IMR-90 (cell line): Measurements from ENCODE around the gene LTBP2. TPM values are rescaled to one million over a fixed set of nuclear protein-coding genes. Genes with fewer than 3 reads are reported as not detected.

Experiments
- ATAC-seq: fragments of 200-7000 bp; cut with Tn5 transposase; 2 replicates; pipeline ENCODE4 v1.9.1; 2020; ENCODE audit warnings: low read depth, mild to moderate bottlenecking, moderate library complexity
- BruUV-seq: library from RNA; stranded (reverse); fragments of 400-500 nt; replicated peaks from 2 replicates; lab custom pipeline; 2021; lab: Mats Ljungman, UMichigan
- CTCF ChIA-PET: fragments of 300-600 bp; formaldehyde crosslinking; extraction: SDS; loops from one replicate; lab custom pipeline; 2021; ENCODE audit warnings: antibody characterized with exemption; lab: Yijun Ruan, JAX
- POLR2A ChIA-PET: fragments of 300-600 bp; sonication (Branson Sonifier 250); formaldehyde crosslinking; loops from one replicate; lab custom pipeline; 2022; ENCODE audit warnings: antibody characterized with exemption; ENCODE audit not compliant: unreplicated experiment; lab: Charles Lee
- DNase-seq: peaks from one replicate; pipeline ENCODE4 v3.0.0; 2013
- H2AFZ ChIP-seq: replicated peaks from 2 replicates; pipeline ENCODE3; 2013; ENCODE audit warnings: low read length, mild to moderate bottlenecking; ENCODE audit not compliant: poor library complexity
- H2AK5ac ChIP-seq: 2 replicates; pipeline ENCODE4 v1.6.1; 2013; ENCODE audit warnings: low read depth, low read length, inconsistent platforms
- H2AK9ac ChIP-seq: replicated peaks from 2 replicates; pipeline ENCODE3; 2013; ENCODE audit warnings: mild to moderate bottlenecking, low read depth, low read length, moderate library complexity; ENCODE audit not compliant: poor library complexity
- H2BK120ac ChIP-seq: 2 replicates; pipeline ENCODE4 v1.6.1; 2013; ENCODE audit warnings: low read depth, low read length, inconsistent platforms
- H2BK15ac ChIP-seq: 3 replicates; pipeline ENCODE4 v1.6.1; 2013; ENCODE audit warnings: low read depth, low read length, inconsistent platforms
- H2BK20ac ChIP-seq: 2 replicates; pipeline ENCODE4 v1.6.1; 2013; ENCODE audit warnings: low read depth, mild to moderate bottlenecking, inconsistent platforms, low read length, moderate library complexity
- H2BK5ac ChIP-seq: 2 replicates; pipeline ENCODE4 v1.6.1; 2013; ENCODE audit warnings: mild to moderate bottlenecking, low read depth, low read length, inconsistent platforms; ENCODE audit not compliant: poor library complexity, severe bottlenecking
- H3K14ac ChIP-seq: replicated peaks from 2 replicates; pipeline ENCODE4 v1.6.1; 2013; ENCODE audit warnings: low read depth, low read length, inconsistent platforms
- H3K18ac ChIP-seq: 2 replicates; pipeline ENCODE4 v1.6.1; 2013; ENCODE audit warnings: low read depth, low read length, control low read depth
- H3K23ac ChIP-seq: 2 replicates; pipeline ENCODE4 v1.6.1; 2013; ENCODE audit warnings: low read depth, low read length, inconsistent platforms
- H3K27ac ChIP-seq: 2 replicates; pipeline ENCODE4 v1.5.1; 2013; ENCODE audit warnings: mild to moderate bottlenecking, control low read depth, low read length; ENCODE audit not compliant: insufficient read depth
- H3K27me3 ChIP-seq: 2 replicates; pipeline ENCODE4 v1.6.1; 2013; ENCODE audit warnings: low read length; ENCODE audit not compliant: control insufficient read depth, insufficient read depth
- H3K36me3 ChIP-seq: 2 replicates; pipeline ENCODE4 v1.6.1; 2013; ENCODE audit warnings: low read length, mixed read lengths; ENCODE audit not compliant: control insufficient read depth, insufficient read depth
- H3K4ac ChIP-seq: 2 replicates; pipeline ENCODE4 v1.6.1; 2013; ENCODE audit warnings: low read depth, low read length, inconsistent platforms
- H3K4me1 ChIP-seq: 2 replicates; pipeline ENCODE4 v1.6.1; 2013; ENCODE audit warnings: low read length, mixed read lengths; ENCODE audit not compliant: control insufficient read depth, insufficient read depth
- H3K4me2 ChIP-seq: 2 replicates; pipeline ENCODE4 v1.6.1; 2013; ENCODE audit warnings: low read depth, mild to moderate bottlenecking, control low read depth, low read length, moderate library complexity
- H3K4me3 ChIP-seq: 2 replicates; pipeline ENCODE4 v1.5.1; 2013; ENCODE audit warnings: low read depth, mild to moderate bottlenecking, control low read depth, low read length, moderate library complexity; ENCODE audit not compliant: insufficient read depth
- H3K56ac ChIP-seq: 2 replicates; pipeline ENCODE4 v1.6.1; 2013; ENCODE audit warnings: low read length, inconsistent platforms; ENCODE audit not compliant: insufficient read depth; ENCODE audit errors: extremely low read depth
- H3K79me1 ChIP-seq, 2 experiments: 2 replicates each; pipeline ENCODE4 v1.6.1; 2013; ENCODE audit warnings: low read length in 2 of 2, inconsistent platforms in 1 of 2, low read depth in 1 of 2
- H3K9ac ChIP-seq: 2 replicates; pipeline ENCODE4 v1.6.1; 2013; ENCODE audit warnings: low read depth, low read length, control low read depth
- H3K9me1 ChIP-seq: 2 replicates; pipeline ENCODE4 v1.6.1; 2013; ENCODE audit warnings: low read length, inconsistent platforms; ENCODE audit not compliant: insufficient read depth
- H3K9me3 ChIP-seq: 2 replicates; pipeline ENCODE4 v1.6.1; 2013; ENCODE audit warnings: low read length; ENCODE audit not compliant: control insufficient read depth, insufficient read depth
- H4K20me1 ChIP-seq: 2 replicates; pipeline ENCODE4 v1.6.1; 2013; ENCODE audit warnings: low read length, inconsistent platforms; ENCODE audit not compliant: insufficient read depth
- H4K5ac ChIP-seq: 2 replicates; pipeline ENCODE4 v1.6.1; 2013; ENCODE audit warnings: mild to moderate bottlenecking, low read depth, low read length, control low read depth
- H4K8ac ChIP-seq, 2 experiments: 2 replicates each; pipeline ENCODE4 v1.6.1; 2013; ENCODE audit warnings: low read depth in 2 of 2, low read length in 2 of 2, control low read depth in 1 of 2, inconsistent platforms in 1 of 2
- H4K91ac ChIP-seq: 2 replicates; pipeline ENCODE4 v1.6.1; 2013; ENCODE audit warnings: low read depth, low read length, inconsistent platforms; ENCODE audit not compliant: insufficient read depth
- RAD21 ChIP-seq: IDR thresholded peaks from 2 replicates; pipeline ENCODE4 v1.6.1; 2012; ENCODE audit warnings: low read length, improper control_type of control experiment
- RFX5 ChIP-seq: IDR thresholded peaks from 2 replicates; pipeline ENCODE4 v1.8.0; 2012; ENCODE audit warnings: low read depth, mild to moderate bottlenecking, low read length, moderate library complexity
- WGBS, 2 experiments: methylation state at CpG; one replicate each; pipeline versions ENCODE4 v1.1.5 to v1.1.7; 2013; ENCODE audit warnings: missing lambda C conversion rate in 2 of 2; ENCODE audit not compliant: insufficient read length in 1 of 2; ENCODE audit errors: extremely low coverage in 2 of 2; 5-methylcytosine and 5-hydroxymethylcytosine counted together
- dilution Hi-C: fragments of 300-500 bp; cut with HindIII; formaldehyde crosslinking; loops from one replicate; pipeline ENCODE4 v1.14.3; 2018; ENCODE audit warnings: low sequenced_read_pairs; ENCODE audit not compliant: unreplicated experiment
- in situ Hi-C: fragments of 300-500 bp; cut with MboI; formaldehyde crosslinking; loops from 3 replicates; pipeline ENCODE4 v1.14.3; 2019; ENCODE audit warnings: low sequenced_read_pairs, inconsistent platforms, mixed read lengths
- intact Hi-C: fragments of 100-400 bp; cut with micrococcal nuclease; formaldehyde crosslinking; loops from 2 replicates; pipeline ENCODE4 v1.10.0; 2022
- polyA plus RNA-seq, 3 experiments: library from polyadenylated mRNA; depleted of rRNA; stranded (reverse); fragments of >200 nt; gene quantifications; 2 replicates each; pipeline ENCODE4 v1.2.3, GENCODE V29; 2012; ENCODE audit warnings: low replicate concordance in 1 of 3
- total RNA-seq: library from RNA; depleted of rRNA; stranded (reverse); fragments of >200 nt; gene quantifications from 2 replicates; pipeline ENCODE4 v1.2.3, GENCODE V29; 2012
- TF ChIP-seq, protein P1 (sequence below): conservative IDR thresholded peaks from 2 replicates; pipeline ENCODE4 v1.5.1; 2012; ENCODE audit warnings: mild to moderate bottlenecking, low read depth, low read length, improper control_type of control experiment

Gene LTBP2
- total and polyA plus RNA-seq, 2 of the 4 experiments (the other 2 are of a cell fraction): 23.8 to 79.3 TPM

- H2AK5ac ChIP-seq: no peak overlapping the region
- no peak overlapping the region for H2AK9ac ChIP-seq
- in situ Hi-C loops: loop anchor here (5.0 to 10.0 kb wide), 2 partner anchors 102 to 290 kb away; no protein-coding TSS in a partner anchor
- ATAC-seq (no peak), DNase-seq (no peak)
- H3K18ac ChIP-seq: no peak overlapping the region
- H3K79me1 ChIP-seq: peaks cover 0 to 5% of the 10 kb centered on the region in 2 experiments; a peak in 1 of 4 replicates
- intact Hi-C loops: no loop called here
- no peak overlapping the region for H2AFZ ChIP-seq
- H2BK15ac ChIP-seq: no peak overlapping the region
- dilution Hi-C loops: no loop called here
- POLR2A ChIA-PET: no interaction called here
- H3K56ac ChIP-seq: no peak overlapping the region
- no peak overlapping the region for H3K27ac ChIP-seq
- H2BK5ac ChIP-seq: no peak overlapping the region
- H3K9me3 ChIP-seq: no peaks in the 10 kb centered on the region
- no peak overlapping the region for H3K4me2 ChIP-seq
- H3K9me1 ChIP-seq: no peaks in the 10 kb centered on the region; the same call in 1 of the 2 replicates
- no peak overlapping the region for H4K91ac ChIP-seq
- H4K8ac ChIP-seq: no peak overlapping the region
- WGBS, 2 experiments: 77% methylated on average over 4 of the region's 20 CpGs; no CpG with 5 or more reads in 1 of the 2 experiments
- no peak overlapping the region for H2BK20ac ChIP-seq
- no peak overlapping the region for H3K14ac ChIP-seq
- CTCF ChIA-PET: interaction anchor here (0.6 kb wide), 1 partner anchor 528 kb away, joined by 3 read pairs; no protein-coding TSS in a partner anchor
- BruUV-seq: no TSS peak
- peaks cover 30% of the 10 kb centered on the region for H3K36me3 ChIP-seq
- no peaks in the 10 kb centered on the region for H4K20me1 ChIP-seq
- no peak overlapping the region for H2BK120ac ChIP-seq
- no peaks in the 10 kb centered on the region for H3K27me3 ChIP-seq
- no peak overlapping the region for H4K5ac ChIP-seq
- H3K4me3 ChIP-seq: no peak overlapping the region
- TF ChIP-seq, protein P1, sequence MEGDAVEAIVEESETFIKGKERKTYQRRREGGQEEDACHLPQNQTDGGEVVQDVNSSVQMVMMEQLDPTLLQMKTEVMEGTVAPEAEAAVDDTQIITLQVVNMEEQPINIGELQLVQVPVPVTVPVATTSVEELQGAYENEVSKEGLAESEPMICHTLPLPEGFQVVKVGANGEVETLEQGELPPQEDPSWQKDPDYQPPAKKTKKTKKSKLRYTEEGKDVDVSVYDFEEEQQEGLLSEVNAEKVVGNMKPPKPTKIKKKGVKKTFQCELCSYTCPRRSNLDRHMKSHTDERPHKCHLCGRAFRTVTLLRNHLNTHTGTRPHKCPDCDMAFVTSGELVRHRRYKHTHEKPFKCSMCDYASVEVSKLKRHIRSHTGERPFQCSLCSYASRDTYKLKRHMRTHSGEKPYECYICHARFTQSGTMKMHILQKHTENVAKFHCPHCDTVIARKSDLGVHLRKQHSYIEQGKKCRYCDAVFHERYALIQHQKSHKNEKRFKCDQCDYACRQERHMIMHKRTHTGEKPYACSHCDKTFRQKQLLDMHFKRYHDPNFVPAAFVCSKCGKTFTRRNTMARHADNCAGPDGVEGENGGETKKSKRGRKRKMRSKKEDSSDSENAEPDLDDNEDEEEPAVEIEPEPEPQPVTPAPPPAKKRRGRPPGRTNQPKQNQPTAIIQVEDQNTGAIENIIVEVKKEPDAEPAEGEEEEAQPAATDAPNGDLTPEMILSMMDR: no peak
- TF ChIP-seq RAD21 (no peak), RFX5 (no peak)
- peaks cover 3% of the 10 kb centered on the region; the same call in 1 of the 2 replicates for H3K4me1 ChIP-seq
- no peak overlapping the region for H3K23ac ChIP-seq
- no peak overlapping the region for H3K9ac ChIP-seq
- H3K4ac ChIP-seq: no peak overlapping the region
These were observed 106.9 kb downstream of the LTBP2 start for GRCh38 chr14:74504874-74505720.
